Measurements from ENCODE around the gene ULK4.

Gene ULK4

GRCh38 chr3:41662288-41662687 is 299.6 kb downstream of the ULK4 start:
- no peak for DNase-seq (ENCODE audit: low spot score)
- TF ChIP-seq CTCF (IDR thresholded peaks at IDR 0.05; ENCODE audit: extremely low read depth, missing control alignments), result no peak

- no peak for TF ChIP-seq CTCF (IDR thresholded peaks at IDR 0.05; ENCODE audit: extremely low read depth, missing control alignments)
- no peak for DNase-seq (ENCODE audit: low spot score)
Observed at GRCh38 chr3:41661796-41662195, 300.1 kb downstream of the ULK4 start.

GRCh38 chr3:41660510-41660909 is 301.4 kb downstream of the ULK4 start:
- no peak for TF ChIP-seq CTCF (IDR thresholded peaks at IDR 0.05; ENCODE audit: extremely low read depth, missing control alignments)
- no peak for DNase-seq (ENCODE audit: low spot score)

GRCh38 chr3:41653571-41654239 is 308.2 kb downstream of the ULK4 start:
- DNase-seq (ENCODE audit: low spot score), result no peak
- TF ChIP-seq CTCF (IDR thresholded peaks at IDR 0.05; ENCODE audit: extremely low read depth, missing control alignments), result no peak

GRCh38 chr3:41652931-41653330 is 309.0 kb downstream of the ULK4 start:
- no peak for DNase-seq (ENCODE audit: low spot score)
- TF ChIP-seq CTCF (IDR thresholded peaks at IDR 0.05; ENCODE audit: extremely low read depth, missing control alignments), result no peak

GRCh38 chr3:41652506-41652905 is 309.4 kb downstream of the ULK4 start:
- DNase-seq (ENCODE audit: low spot score), result no peak

GRCh38 chr3:41651718-41652117 is 310.2 kb downstream of the ULK4 start:
- TF ChIP-seq CTCF (IDR thresholded peaks at IDR 0.05; ENCODE audit: extremely low read depth, missing control alignments), result no peak
- no peak for DNase-seq (ENCODE audit: low spot score)

More at GRCh38 chr3:41652506-41652905, 309.4 kb downstream of the ULK4 start:
- no peak for TF ChIP-seq CTCF (IDR thresholded peaks at IDR 0.05; ENCODE audit: extremely low read depth, missing control alignments)

Measured in GM20000 (cell line).